ENCODE results near the gene IL1RL2.

DNA sequence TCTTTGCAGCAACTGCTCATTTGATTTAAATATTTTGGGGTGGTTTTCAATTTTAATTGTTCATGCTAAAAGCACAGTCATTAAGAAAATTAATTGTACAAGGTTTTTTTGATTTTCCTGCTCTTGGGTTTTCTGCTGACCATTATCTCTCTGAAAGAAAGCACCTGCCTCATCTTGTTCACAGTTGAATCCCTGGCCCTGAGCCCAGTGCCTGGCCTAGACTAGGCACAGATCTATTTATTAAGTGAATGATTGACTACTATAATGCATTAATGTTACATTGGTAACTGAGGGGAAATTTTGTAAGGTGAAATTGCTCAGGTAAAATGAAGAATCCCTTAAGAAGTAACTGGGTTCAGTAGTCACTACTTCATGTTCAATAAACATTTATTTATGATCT lies 22.0 kb downstream of the IL1RL2 start:
- TF ChIP-seq POLR2A (IDR thresholded peaks at IDR 0.05; ENCODE audit: low read length): no peak
- TF ChIP-seq GATA1 (IDR thresholded peaks at IDR 0.05; ENCODE audit: low read depth, low read length): no peak
